ENCODE data around the gene CHD9. TPM values are rescaled to one million over a fixed set of nuclear protein-coding genes. Genes with fewer than 3 reads are reported as not detected.

Gene CHD9, protein sequence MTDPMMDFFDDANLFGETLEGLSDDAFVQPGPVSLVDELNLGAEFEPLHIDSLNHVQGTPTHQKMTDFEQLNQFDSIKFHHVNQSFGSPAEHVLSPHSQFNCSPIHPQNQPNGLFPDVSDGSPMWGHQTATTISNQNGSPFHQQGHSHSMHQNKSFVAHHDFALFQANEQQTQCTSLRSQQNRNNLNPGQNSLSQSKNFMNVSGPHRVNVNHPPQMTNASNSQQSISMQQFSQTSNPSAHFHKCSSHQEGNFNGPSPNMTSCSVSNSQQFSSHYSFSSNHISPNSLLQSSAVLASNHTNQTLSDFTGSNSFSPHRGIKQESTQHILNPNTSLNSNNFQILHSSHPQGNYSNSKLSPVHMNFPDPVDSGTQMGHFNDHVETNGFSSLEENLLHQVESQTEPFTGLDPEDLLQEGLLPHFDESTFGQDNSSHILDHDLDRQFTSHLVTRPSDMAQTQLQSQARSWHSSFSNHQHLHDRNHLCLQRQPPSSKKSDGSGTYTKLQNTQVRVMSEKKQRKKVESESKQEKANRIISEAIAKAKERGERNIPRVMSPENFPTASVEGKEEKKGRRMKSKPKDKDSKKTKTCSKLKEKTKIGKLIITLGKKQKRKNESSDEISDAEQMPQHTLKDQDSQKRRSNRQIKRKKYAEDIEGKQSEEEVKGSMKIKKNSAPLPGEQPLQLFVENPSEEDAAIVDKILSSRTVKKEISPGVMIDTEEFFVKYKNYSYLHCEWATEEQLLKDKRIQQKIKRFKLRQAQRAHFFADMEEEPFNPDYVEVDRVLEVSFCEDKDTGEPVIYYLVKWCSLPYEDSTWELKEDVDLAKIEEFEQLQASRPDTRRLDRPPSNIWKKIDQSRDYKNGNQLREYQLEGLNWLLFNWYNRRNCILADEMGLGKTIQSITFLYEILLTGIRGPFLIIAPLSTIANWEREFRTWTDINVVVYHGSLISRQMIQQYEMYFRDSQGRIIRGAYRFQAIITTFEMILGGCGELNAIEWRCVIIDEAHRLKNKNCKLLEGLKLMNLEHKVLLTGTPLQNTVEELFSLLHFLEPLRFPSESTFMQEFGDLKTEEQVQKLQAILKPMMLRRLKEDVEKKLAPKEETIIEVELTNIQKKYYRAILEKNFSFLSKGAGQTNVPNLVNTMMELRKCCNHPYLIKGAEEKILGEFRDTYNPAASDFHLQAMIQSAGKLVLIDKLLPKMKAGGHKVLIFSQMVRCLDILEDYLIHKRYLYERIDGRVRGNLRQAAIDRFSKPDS (N-terminal part only)
- 10 to 100 TPM; 81.4 to 85.2 (median 81.9) TPM for total RNA-seq
- 191 TPM for total RNA-seq (2013)

DNA sequence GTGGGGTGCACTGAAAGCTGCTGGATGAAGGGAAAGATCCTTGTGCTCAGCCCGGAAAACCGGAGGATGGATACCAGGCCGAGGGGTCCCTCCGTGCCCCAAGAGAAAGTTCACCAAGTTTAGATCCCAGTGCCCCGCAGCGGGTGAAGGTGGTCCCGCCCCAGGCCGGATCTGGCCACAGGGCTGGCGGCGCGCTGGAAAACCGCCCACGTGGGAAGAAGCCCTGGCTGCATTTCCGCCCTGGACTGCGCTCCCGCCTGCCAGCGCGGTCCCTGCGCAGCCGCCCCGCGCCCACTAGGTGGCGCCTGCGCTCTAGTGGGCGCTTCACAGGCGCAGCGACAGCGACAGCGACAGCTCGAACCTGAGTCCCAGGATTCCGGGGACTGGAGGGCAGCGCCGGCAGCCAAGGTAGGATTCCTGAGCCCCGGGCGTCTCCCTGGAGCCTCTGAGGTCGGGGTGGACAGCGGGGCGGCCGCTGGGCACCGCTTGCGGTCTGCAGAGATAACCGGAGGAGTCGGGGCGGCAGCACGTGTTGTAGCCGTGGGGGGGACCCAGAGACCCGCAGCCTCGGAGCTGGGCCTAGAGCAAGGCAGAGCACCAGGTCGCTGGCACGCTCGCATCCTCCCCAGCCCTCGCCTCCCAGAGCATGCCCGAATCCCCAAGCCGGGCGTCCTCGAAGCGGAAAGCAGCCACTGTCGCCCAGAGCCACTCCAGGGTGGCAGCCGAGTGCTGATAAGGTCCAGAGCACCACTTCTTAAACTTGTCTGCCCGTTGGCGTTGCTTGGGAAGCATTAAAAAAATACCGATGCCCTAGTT is at the start of gene CHD9:
Gene CHD9, plus strand, starts transcription at position 322 of the 816 bp plus-strand sequence. CDS start 101,099 bp downstream, outside the sequence.
- intact Hi-C loops (cut with micrococcal nuclease), result loop anchor here (1.0 to 10.0 kb wide), 8 partner anchors 14 to 460 kb away; no protein-coding TSS in a partner anchor
- Histone ChIP-seq H3K36me3 (ENCODE audit: control insufficient read depth, insufficient read depth, low read length) (no peaks in the 10 kb centered on the region), H3K4me1 (ENCODE audit: control insufficient read depth, insufficient read depth, low read length) (peaks cover 46% of the 10 kb centered on the region), H3K27ac (ENCODE audit: low read length) (peak within 1 kb of the TSS; percentile 39), H3K9me3 (ENCODE audit: control insufficient read depth, insufficient read depth, low read length) (no peaks in the 10 kb centered on the region), H3K4me3 (ENCODE audit: low read length) (peak within 1 kb of the TSS; percentile 70), H3K27me3 (ENCODE audit: control insufficient read depth, insufficient read depth, low read length) (no peaks in the 10 kb centered on the region)
- ATAC-seq (peak; percentile 94 to 97 (median 95)), DNase-seq (peak; percentile 75 to 90)
- Mint-ChIP-seq H3K36me3 (no peaks in the 10 kb centered on the region), H3K27ac (peak within 1 kb of the TSS; percentile 45 to 92), H3K4me3 (peak within 1 kb of the TSS; percentile 92), H3K9me3 (no peaks in the 10 kb centered on the region), H3K27me3 (ENCODE audit: low read depth in 2 of 2) (no peaks in the 10 kb centered on the region), H3K4me1 (peaks cover 33% of the 10 kb centered on the region in 2 donors)
- TF ChIP-seq, protein P1, sequence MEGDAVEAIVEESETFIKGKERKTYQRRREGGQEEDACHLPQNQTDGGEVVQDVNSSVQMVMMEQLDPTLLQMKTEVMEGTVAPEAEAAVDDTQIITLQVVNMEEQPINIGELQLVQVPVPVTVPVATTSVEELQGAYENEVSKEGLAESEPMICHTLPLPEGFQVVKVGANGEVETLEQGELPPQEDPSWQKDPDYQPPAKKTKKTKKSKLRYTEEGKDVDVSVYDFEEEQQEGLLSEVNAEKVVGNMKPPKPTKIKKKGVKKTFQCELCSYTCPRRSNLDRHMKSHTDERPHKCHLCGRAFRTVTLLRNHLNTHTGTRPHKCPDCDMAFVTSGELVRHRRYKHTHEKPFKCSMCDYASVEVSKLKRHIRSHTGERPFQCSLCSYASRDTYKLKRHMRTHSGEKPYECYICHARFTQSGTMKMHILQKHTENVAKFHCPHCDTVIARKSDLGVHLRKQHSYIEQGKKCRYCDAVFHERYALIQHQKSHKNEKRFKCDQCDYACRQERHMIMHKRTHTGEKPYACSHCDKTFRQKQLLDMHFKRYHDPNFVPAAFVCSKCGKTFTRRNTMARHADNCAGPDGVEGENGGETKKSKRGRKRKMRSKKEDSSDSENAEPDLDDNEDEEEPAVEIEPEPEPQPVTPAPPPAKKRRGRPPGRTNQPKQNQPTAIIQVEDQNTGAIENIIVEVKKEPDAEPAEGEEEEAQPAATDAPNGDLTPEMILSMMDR (IDR thresholded peaks at IDR 0.05), result peak; percentile 99
- under 1% methylated on average over 61 of the region's 62 CpGs for WGBS (ENCODE audit: insufficient coverage)

DNA sequence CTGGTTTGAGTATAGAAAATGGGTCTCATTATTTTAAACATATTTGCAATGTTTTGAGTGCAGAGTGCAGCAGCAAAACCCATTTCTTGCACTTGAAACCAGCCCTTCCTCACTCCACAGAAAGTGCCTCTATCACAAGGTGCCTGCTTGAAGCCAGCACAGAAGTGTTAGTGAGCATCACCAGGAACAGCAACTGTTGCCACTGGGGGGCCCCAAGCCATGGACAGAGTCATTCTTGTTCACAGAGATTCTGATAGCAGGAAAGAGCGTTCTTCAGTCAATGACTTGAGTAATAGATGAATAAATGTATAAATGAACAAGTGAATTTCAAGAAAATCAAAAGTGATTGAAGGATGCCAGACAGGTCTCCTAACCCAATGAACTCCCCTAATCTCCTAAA is 47.7 kb upstream of the CHD9 start:
- Mint-ChIP-seq H3K4me1 (no peaks in the 10 kb centered on the region), H3K36me3 (no peaks in the 10 kb centered on the region), H3K27ac (no peak overlapping the region), H3K27me3 (ENCODE audit: low read depth in 2 of 2) (peaks cover 25 to 53% of the 10 kb centered on the region in 2 donors), H3K4me3 (no peak overlapping the region), H3K9me3 (no peaks in the 10 kb centered on the region)
- no peak for ATAC-seq
- H3K27me3 ChIP-seq (ENCODE audit: control insufficient read depth, insufficient read depth, low read length), result peaks cover 2% of the 10 kb centered on the region
- TF ChIP-seq, protein P1 (IDR thresholded peaks at IDR 0.05), result no peak
- intact Hi-C loops (cut with micrococcal nuclease), result no loop called here
- 78% methylated on average over 1 of the region's 1 CpG for WGBS (ENCODE audit: insufficient coverage)
- no peak overlapping the region for H3K27ac ChIP-seq (ENCODE audit: low read length)
- H3K4me1 ChIP-seq (ENCODE audit: control insufficient read depth, insufficient read depth, low read length), result no peaks in the 10 kb centered on the region
- H3K36me3 ChIP-seq (ENCODE audit: control insufficient read depth, insufficient read depth, low read length), result no peaks in the 10 kb centered on the region
- no peak overlapping the region for H3K4me3 ChIP-seq (ENCODE audit: low read length)
- no peaks in the 10 kb centered on the region for H3K9me3 ChIP-seq (ENCODE audit: control insufficient read depth, insufficient read depth, low read length)
- peak in 1 of 2 donors; percentile 3 for DNase-seq

DNA sequence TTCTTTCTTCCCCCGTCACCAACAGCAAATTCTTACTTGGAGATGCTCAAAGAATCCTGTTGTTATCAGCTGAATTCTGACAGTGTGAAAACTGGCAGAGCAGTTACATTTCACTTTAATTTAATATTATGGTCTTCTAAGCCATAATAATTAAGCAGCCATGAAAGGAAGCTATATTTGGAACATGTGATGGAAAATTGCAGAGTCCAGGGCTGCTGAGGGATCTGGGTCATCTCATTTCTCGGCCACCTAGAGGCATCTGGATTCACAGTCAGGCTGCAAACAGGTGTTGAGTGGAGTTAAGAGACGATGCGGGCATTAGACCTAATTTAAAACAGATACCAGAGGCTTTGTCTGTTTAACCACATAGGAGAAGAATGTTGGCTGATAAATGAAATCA is 40.5 kb upstream of the CHD9 start:
- intact Hi-C loops (cut with micrococcal nuclease), result no loop called here
- no peak overlapping the region for H3K27ac Mint-ChIP-seq
- H3K27me3 Mint-ChIP-seq (ENCODE audit: low read depth in 2 of 2), result peaks cover 28 to 57% of the 10 kb centered on the region in 2 donors
- TF ChIP-seq, protein P1 (IDR thresholded peaks at IDR 0.05), result no peak
- no peak overlapping the region for H3K4me3 Mint-ChIP-seq
- no peaks in the 10 kb centered on the region for H3K9me3 Mint-ChIP-seq
- H3K4me1 Mint-ChIP-seq, result no peaks in the 10 kb centered on the region
- H3K36me3 Mint-ChIP-seq, result no peaks in the 10 kb centered on the region
- H3K27ac ChIP-seq (ENCODE audit: low read length), result no peak overlapping the region
- DNase-seq (no peak), ATAC-seq (no peak)
- peaks cover 6% of the 10 kb centered on the region for H3K27me3 ChIP-seq (ENCODE audit: control insufficient read depth, insufficient read depth, low read length)
- H3K4me3 ChIP-seq (ENCODE audit: low read length), result no peak overlapping the region
- no peaks in the 10 kb centered on the region for H3K36me3 ChIP-seq (ENCODE audit: control insufficient read depth, insufficient read depth, low read length)
- H3K4me1 ChIP-seq (ENCODE audit: control insufficient read depth, insufficient read depth, low read length), result no peaks in the 10 kb centered on the region
- 77% methylated on average over 3 of the region's 4 CpGs for WGBS (ENCODE audit: insufficient coverage)
- H3K9me3 ChIP-seq (ENCODE audit: control insufficient read depth, insufficient read depth, low read length), result no peaks in the 10 kb centered on the region
